HL-60 (cell line): ENCODE measurements around the gene CCR2.

Experiments
- CTCF ChIP-seq: IDR thresholded peaks from one replicate; pipeline ENCODE4 v1.5.1; 2011; ENCODE audit warnings: low read length, control low read depth, inconsistent platforms; ENCODE audit not compliant: insufficient read depth
- GABPA ChIP-seq: IDR thresholded peaks from 2 replicates; pipeline ENCODE4 v1.6.1; 2012; ENCODE audit warnings: low read depth
- POLR2AphosphoS5 ChIP-seq: IDR thresholded peaks from 2 replicates; pipeline ENCODE4 v1.6.1; 2012; ENCODE audit warnings: low read depth
- REST ChIP-seq: IDR thresholded peaks from 2 replicates; pipeline ENCODE4 v1.6.1; 2012; ENCODE audit warnings: low read depth; ENCODE audit not compliant: insufficient replicate concordance
- SPI1 ChIP-seq: IDR thresholded peaks from 2 replicates; pipeline ENCODE4 v1.6.1; 2012; ENCODE audit warnings: low read depth, mild to moderate bottlenecking, borderline replicate concordance

DNA sequence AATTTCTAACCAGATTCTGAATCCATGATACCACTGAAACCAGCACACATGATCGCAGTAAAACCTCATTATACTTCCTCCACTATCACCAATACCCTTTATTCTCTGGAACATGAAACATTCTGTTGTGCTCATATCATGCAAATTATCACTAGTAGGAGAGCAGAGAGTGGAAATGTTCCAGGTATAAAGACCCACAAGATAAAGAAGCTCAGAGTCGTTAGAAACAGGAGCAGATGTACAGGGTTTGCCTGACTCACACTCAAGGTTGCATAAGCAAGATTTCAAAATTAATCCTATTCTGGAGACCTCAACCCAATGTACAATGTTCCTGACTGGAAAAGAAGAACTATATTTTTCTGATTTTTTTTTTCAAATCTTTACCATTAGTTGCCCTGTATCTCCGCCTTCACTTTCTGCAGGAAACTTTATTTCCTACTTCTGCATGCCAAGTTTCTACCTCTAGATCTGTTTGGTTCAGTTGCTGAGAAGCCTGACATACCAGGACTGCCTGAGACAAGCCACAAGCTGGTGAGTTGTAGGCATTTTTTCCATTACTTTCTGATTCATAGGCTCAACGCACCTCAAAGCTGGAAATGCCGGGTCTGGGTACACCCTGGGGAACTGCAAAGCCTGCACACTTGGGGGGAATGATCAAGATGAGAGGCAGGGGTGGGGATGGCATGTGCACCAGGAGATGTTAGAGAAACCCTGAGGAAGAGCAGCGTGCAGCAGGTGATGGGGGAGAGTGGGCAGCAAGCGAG lies at the start of gene CCR2:
- no peak for TF ChIP-seq POLR2AphosphoS5
- no peak for TF ChIP-seq CTCF
- TF ChIP-seq REST = no peak
- TF ChIP-seq GABPA = no peak
- no peak for TF ChIP-seq SPI1
